Parathyroid adenoma (tissue), 2 donors: ENCODE results near the gene ALOX15B.

Source experiments
- H2AFZ ChIP-seq: fragments of 300-600 bp; sonication (generic); one replicate; pipeline ENCODE4 v1.7.0; 2017; ENCODE audit warnings: antibody characterized with exemption, mild to moderate bottlenecking
- H3K27ac ChIP-seq: fragments of 300-600 bp; sonication (generic); one replicate; pipeline ENCODE4 v1.7.0; 2017
- H3K27me3 ChIP-seq: fragments of 300-600 bp; sonication (generic); one replicate; pipeline ENCODE4 v1.7.0; 2017; ENCODE audit warnings: low read length; ENCODE audit not compliant: control insufficient read depth, insufficient read depth
- H3K36me3 ChIP-seq: fragments of 300-600 bp; sonication (generic); one replicate; pipeline ENCODE4 v1.7.0; 2017; ENCODE audit warnings: low read length; ENCODE audit not compliant: control insufficient read depth, insufficient read depth
- H3K4me1 ChIP-seq: fragments of 300-600 bp; sonication (generic); one replicate; pipeline ENCODE4 v1.7.0; 2017; ENCODE audit warnings: control low read depth
- H3K4me2 ChIP-seq: fragments of 300-600 bp; sonication (generic); one replicate; pipeline ENCODE4 v1.7.0; 2017; ENCODE audit warnings: low read length
- H3K4me3 ChIP-seq: fragments of 300-600 bp; sonication (generic); one replicate; pipeline ENCODE4 v1.7.0; 2017; ENCODE audit warnings: low read depth, low read length
- H3K79me2 ChIP-seq: fragments of 300-600 bp; sonication (generic); one replicate; pipeline ENCODE4 v1.7.0; 2017; ENCODE audit warnings: control low read depth
- H3K9ac ChIP-seq: fragments of 300-600 bp; sonication (generic); one replicate; pipeline ENCODE4 v1.7.0; 2017; ENCODE audit warnings: mild to moderate bottlenecking
- H3K9me3 ChIP-seq: fragments of 300-600 bp; sonication (generic); one replicate; pipeline ENCODE4 v1.7.0; 2017; ENCODE audit warnings: low read length; ENCODE audit not compliant: control insufficient read depth
- CTCF ChIP-seq: fragments of 300-600 bp; sonication (generic); IDR thresholded peaks from one replicate; pipeline ENCODE4 v1.7.0; 2017; ENCODE audit warnings: antibody characterized with exemption, mild to moderate bottlenecking
- donor health status: primary hyperparathyroidism.

Gene ALOX15B

DNA sequence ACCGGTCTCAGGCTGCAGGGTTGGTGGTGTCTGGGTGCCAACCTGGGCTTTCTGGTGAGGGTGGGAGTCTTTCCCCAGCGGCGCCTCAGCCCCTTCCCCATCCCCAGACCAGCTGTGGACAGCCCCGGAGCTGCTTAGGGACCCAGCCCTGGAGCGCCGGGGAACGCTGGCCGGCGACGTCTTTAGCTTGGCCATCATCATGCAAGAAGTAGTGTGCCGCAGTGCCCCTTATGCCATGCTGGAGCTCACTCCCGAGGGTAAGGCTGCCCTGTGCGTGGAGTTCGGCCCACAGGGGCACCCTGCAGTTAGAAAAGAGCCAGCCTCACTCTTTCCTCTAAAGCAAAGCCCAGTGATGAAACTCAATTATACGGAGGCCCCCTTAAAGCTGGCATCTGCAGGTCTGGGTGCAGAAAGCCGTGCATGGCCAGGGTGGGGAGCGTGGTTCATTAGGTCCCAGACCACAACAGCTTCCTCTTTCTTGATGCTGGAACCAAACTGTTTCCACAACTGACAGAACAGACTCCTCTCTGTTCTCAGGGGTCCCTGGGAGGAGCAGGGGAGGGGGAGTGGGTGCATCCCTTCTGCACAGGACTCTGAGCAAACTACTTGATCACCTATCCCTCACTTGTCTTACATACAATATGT lies 25.7 kb upstream of the ALOX15B start:
- H3K4me1 ChIP-seq: peaks cover 8% of the 10 kb centered on the region
- no peaks in the 10 kb centered on the region for H3K9me3 ChIP-seq
- no peaks in the 10 kb centered on the region for H3K36me3 ChIP-seq
- no peak overlapping the region for H2AFZ ChIP-seq
- no peak overlapping the region for H3K4me2 ChIP-seq
- H3K4me3 ChIP-seq: no peak overlapping the region
- no peaks in the 10 kb centered on the region for H3K27me3 ChIP-seq
- no peak for TF ChIP-seq CTCF
- no peak overlapping the region for H3K9ac ChIP-seq
- no peaks in the 10 kb centered on the region for H3K79me2 ChIP-seq
- no peak overlapping the region for H3K27ac ChIP-seq

DNA sequence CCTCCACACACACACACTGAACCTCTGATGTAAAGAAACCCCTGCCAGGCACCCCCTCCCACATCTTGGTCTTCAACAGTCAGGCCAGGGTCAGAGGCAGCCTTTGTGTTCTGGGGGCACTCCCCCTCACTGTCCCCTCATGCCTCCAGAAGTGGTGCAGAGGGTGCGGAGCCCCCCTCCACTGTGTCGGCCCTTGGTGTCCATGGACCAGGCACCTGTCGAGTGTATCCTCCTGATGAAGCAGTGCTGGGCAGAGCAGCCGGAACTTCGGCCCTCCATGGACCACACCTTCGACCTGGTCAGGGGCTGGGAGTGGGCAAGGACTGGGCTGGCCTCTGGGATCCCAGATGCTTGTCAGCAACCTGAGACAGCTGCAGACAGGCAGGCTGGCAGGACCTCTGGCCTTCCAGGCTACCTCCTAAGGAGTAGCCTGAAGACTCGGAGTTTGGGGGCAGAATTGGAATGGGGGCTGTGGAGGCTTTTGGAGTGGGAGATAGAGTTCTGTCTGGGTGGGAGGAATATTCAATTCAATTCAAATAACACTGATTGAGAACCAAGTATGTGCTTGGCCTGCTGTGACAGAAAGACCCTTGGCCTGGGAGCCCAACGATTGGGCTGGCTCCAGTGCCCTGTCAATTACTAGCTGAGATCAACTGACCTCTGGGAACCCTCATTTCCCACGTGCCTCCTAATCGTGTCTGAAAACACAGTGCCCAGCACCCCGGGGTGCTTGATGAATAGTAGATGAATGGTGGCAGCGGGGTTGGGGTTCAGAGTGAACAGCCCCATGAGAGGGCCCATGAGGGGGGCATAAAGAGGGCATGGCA lies 24.9 kb upstream of the ALOX15B start:
- Histone ChIP-seq H3K9me3 (no peaks in the 10 kb centered on the region), H3K79me2 (no peaks in the 10 kb centered on the region), H3K4me3 (no peak overlapping the region), H2AFZ (no peak overlapping the region), H3K4me2 (no peak overlapping the region), H3K27me3 (no peaks in the 10 kb centered on the region), H3K9ac (no peak overlapping the region), H3K4me1 (peaks cover 8% of the 10 kb centered on the region), H3K36me3 (no peaks in the 10 kb centered on the region), H3K27ac (no peak overlapping the region)
- no peak for TF ChIP-seq CTCF

- Histone ChIP-seq H3K9me3 (no peaks in the 10 kb centered on the region), H2AFZ (no peak overlapping the region), H3K36me3 (no peaks in the 10 kb centered on the region), H3K4me2 (no peak overlapping the region), H3K79me2 (no peaks in the 10 kb centered on the region), H3K27me3 (no peaks in the 10 kb centered on the region), H3K27ac (no peak overlapping the region), H3K9ac (no peak overlapping the region), H3K4me1 (peaks cover 8% of the 10 kb centered on the region), H3K4me3 (no peak overlapping the region)
- TF ChIP-seq CTCF: no peak
These were observed 24.4 kb upstream of the ALOX15B start for GRCh38 chr17:8014558-8014850.

DNA sequence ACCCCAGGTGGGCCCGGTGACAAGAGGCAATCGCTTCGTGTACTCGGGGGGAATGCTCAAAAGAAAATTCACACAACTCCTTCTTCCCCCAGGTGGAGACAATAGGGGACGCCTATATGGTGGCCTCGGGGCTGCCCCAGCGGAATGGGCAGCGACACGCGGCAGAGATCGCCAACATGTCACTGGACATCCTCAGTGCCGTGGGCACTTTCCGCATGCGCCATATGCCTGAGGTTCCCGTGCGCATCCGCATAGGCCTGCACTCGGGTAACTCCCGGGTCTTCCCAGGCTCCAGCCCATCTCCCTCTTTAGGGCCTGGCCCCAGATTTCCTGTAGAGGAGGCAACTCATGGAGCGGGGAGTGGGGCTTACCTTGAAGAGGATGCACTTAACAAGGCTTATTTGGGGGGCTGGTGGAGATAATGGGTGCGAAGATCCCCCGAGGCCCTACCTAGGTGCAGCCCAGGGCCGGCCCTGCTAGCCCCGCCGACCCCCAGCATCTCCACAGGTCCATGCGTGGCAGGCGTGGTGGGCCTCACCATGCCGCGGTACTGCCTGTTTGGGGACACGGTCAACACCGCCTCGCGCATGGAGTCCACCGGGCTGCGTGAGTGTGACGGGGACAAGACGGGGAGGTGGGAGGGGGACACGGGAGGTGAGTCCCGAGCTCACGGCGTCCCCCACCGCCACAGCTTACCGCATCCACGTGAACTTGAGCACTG lies 23.5 kb upstream of the ALOX15B start:
- no peak overlapping the region for H3K9ac ChIP-seq
- H3K27ac ChIP-seq: no peak overlapping the region
- no peaks in the 10 kb centered on the region for H3K9me3 ChIP-seq
- peak overlapping the region; percentile 61 for H2AFZ ChIP-seq
- H3K4me3 ChIP-seq: no peak overlapping the region
- no peaks in the 10 kb centered on the region for H3K79me2 ChIP-seq
- H3K4me1 ChIP-seq: peaks cover 8% of the 10 kb centered on the region
- H3K27me3 ChIP-seq: no peaks in the 10 kb centered on the region
- H3K4me2 ChIP-seq: peak overlapping the region; percentile 92
- TF ChIP-seq CTCF: no peak
- no peaks in the 10 kb centered on the region for H3K36me3 ChIP-seq
